HG02870 (cell line): ENCODE results near the gene CFAP97.
"Not testable (repeated sequence)": the region's sequence is repeated elsewhere in the genome, so short reads cannot be mapped to it uniquely, and the experiment has no call there.

Experiments
- ATAC-seq: cut with Tn5 transposase; IDR thresholded peaks from one replicate; pipeline ENCODE4 v1.9.1; 2021; ENCODE audit warnings: mild to moderate bottlenecking, moderate library complexity; ENCODE audit not compliant: unreplicated experiment

CFAP97 gene

GRCh38 chr4:185142912-185143600, 60.7 kb downstream of the CFAP97 start, which contains the start of gene SLC25A4:
Gene SLC25A4 (plus strand): TSS chr4:185143266. CDS start chr4:185143373, 107 bp downstream.
- peak; percentile 91 for ATAC-seq

GRCh38 chr4:185142564-185142911, 61.3 kb downstream of the CFAP97 start:
- ATAC-seq: peak; percentile 22

GRCh38 chr4:185141777-185142176, 62.0 kb downstream of the CFAP97 start:
- no peak for ATAC-seq

- no peak for ATAC-seq
Measured at GRCh38 chr4:185139736-185140135, 64.1 kb downstream of the CFAP97 start.

- ATAC-seq: no peak
Measured at GRCh38 chr4:185138161-185138560, 65.6 kb downstream of the CFAP97 start.

- no peak for ATAC-seq
Measured at GRCh38 chr4:185137233-185137925, 66.4 kb downstream of the CFAP97 start.

- peak; percentile 63 for ATAC-seq
Measured at GRCh38 chr4:185134307-185134869, 69.4 kb downstream of the CFAP97 start.

GRCh38 chr4:185128272-185129119, 75.3 kb downstream of the CFAP97 start:
- ATAC-seq: no peak

GRCh38 chr4:185127021-185127925, 76.5 kb downstream of the CFAP97 start:
- no peak for ATAC-seq

GRCh38 chr4:185124006-185124405, 79.8 kb downstream of the CFAP97 start:
- ATAC-seq: no peak

- ATAC-seq: peak; percentile 61
Measured at GRCh38 chr4:185122681-185123345, 81.0 kb downstream of the CFAP97 start.

- no peak for ATAC-seq
Measured at GRCh38 chr4:185120631-185120946, 83.2 kb downstream of the CFAP97 start.

- ATAC-seq: peak; percentile 69
Measured at GRCh38 chr4:185119927-185120630, 83.7 kb downstream of the CFAP97 start.

GRCh38 chr4:185119467-185119866, 84.3 kb downstream of the CFAP97 start:
- ATAC-seq: not testable (repeated sequence)

GRCh38 chr4:185118876-185119275, 84.9 kb downstream of the CFAP97 start:
- ATAC-seq: no peak

- ATAC-seq: no peak
Measured at GRCh38 chr4:185117300-185117934, 86.4 kb downstream of the CFAP97 start.

GRCh38 chr4:185115827-185116232, 88.0 kb downstream of the CFAP97 start:
- ATAC-seq: no peak

GRCh38 chr4:185113340-185113739, 90.5 kb downstream of the CFAP97 start:
- no peak for ATAC-seq

- ATAC-seq: no peak
Measured at GRCh38 chr4:185112104-185112503, 91.7 kb downstream of the CFAP97 start.
